Skeletal muscle satellite cell (primary cell): ENCODE results near the gene APOL1.
"Not testable (repeated sequence)": the region's sequence is repeated elsewhere in the genome, so short reads cannot be mapped to it uniquely, and the experiment has no call there.

ENCODE experiments used
- H3K27me3 ChIP-seq: 2 replicates; pipeline ENCODE4 v1.7.0; 2013; ENCODE audit warnings: low read length; ENCODE audit not compliant: control insufficient read depth, insufficient read depth
- H3K36me3 ChIP-seq: 2 replicates; pipeline ENCODE4 v1.7.0; 2013; ENCODE audit warnings: mild to moderate bottlenecking, control low read depth, low read length; ENCODE audit not compliant: insufficient read depth
- H3K4me1 ChIP-seq: 2 replicates; pipeline ENCODE4 v1.7.0; 2013; ENCODE audit warnings: low read length; ENCODE audit not compliant: control insufficient read depth, insufficient read depth
- H3K4me2 ChIP-seq: 2 replicates; pipeline ENCODE4 v1.7.0; 2013; ENCODE audit warnings: mild to moderate bottlenecking, low read length
- H3K4me3 ChIP-seq: 2 replicates; pipeline ENCODE4 v1.7.0; 2013; ENCODE audit warnings: low read length
- H3K9ac ChIP-seq: 2 replicates; pipeline ENCODE4 v1.7.0; 2013; ENCODE audit warnings: mild to moderate bottlenecking, low read depth, low read length, moderate library complexity
- H3K9me3 ChIP-seq: replicated peaks from 2 replicates; pipeline ENCODE4 v1.7.0; 2013; ENCODE audit warnings: mild to moderate bottlenecking, control low read depth, low read length

Gene APOL1

DNA sequence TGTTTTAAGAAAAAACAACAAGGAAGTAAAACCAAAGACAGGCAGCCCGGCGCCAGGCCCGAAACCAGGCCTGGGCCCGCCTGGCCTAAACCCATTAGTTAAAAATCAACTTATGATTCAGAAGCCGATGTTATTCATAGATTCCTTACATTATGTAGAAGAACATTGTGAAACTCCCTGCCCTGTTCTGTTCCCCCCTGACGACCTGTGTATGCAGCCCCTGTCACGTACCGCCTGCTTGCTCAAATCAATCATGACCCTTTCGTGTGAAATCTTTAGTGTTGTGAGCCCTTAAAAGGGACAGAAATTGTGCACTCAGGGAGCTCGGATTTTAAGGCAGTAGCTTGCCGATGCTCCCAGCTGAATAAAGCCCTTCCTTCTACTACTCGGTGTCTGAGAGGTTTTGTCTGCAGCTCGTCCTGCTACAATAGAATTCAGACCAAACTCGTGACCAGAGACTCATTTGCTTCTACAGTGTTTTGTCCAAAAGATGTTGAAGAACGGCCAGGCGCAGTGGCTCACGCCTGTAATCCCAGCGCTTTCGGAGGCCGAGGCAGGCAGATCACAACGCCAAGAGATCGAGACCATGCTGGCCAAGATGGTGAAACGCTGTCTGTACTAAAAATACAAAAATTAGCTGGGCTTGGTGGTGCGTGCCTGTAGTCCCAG is 2.5 kb upstream of the APOL1 start:
- H3K9me3 ChIP-seq, H3K27me3 ChIP-seq, H3K36me3 ChIP-seq, H3K4me3 ChIP-seq, H3K4me2 ChIP-seq, H3K9ac ChIP-seq: not testable (repeated sequence)
- H3K4me1 ChIP-seq, result peaks cover 20% of the 10 kb centered on the region

DNA sequence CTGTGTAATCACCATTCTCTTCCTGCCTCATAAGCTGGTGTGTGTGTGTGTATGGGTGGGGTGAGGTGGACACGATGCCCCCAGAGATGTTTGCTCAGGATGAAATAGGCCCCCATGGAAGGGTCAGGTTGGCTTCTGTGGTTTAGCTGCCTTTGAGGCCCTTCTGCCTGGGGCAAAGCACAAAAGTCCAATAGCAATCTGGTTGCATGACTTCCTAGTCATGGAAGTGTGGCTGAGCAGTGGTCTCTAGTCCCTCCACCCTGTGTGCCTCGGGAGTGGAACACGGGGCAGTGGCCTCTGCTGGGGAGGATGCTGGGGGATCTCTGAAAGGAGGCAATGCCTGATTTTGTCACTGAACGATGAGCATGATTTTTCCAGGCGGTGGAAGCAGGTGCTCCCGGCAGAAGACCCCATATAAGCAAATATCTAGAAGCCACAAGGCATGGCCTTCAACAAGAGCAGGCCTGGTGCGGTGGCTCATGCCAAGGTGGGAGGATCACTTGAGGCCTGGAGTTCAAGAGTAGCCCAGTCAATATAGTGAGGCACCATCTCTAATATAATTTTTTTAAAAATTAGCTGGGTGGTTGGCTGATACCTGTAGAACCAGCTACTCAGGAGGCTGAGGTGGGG is 839 bp upstream of the APOL1 start:
- H3K36me3 ChIP-seq, H3K9ac ChIP-seq, H3K4me2 ChIP-seq, H3K27me3 ChIP-seq, H3K4me3 ChIP-seq, H3K9me3 ChIP-seq: not testable (repeated sequence)
- peaks cover 20% of the 10 kb centered on the region for H3K4me1 ChIP-seq

DNA sequence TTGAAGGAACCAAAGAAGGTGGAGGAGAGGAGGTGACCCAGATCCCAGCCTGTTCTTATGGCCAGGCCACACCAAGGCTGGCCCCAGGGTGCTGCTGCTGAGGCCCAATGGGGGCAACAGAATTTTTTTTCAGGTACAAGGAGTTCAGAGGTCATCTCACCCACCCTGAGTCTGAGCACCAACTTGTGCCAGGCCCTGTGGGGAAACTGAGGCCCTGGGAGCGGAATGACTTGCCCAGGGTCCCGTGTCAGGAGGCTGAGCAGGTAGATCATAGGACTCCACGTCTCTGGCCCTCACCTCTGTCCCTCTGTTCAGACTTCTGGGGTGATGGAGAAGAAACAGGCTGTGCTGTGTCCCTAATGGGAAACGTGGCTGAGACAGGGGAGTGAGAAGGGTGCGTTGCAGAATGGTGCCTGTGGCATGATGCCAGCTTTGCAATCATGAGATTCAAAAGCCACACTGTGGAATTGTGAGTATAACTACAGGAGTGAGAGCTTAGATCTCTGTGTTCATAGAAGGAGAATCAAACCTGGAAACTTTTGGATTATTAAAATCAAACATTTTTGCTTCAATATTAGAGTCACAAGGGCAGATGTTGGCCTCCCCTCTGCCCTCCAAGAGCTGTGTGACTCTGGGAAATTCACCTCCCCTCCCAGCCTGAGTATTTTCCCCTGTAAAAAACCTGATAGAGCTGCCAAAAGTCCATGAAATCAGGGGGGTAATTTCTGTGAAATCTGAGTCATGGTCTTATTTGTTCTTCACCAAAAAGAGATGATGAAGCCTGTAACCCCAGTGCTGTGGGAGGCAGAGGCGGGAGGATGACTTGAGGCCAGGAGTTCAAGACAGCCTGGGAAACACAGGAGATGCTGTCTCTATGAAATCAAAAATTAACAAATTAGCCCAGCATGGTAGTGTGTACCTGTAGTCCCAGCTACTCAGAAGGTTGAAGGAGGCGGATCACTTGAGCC is 874 bp downstream of the APOL1 start:
- H3K4me3 ChIP-seq, result peak overlapping the region; percentile 51
- H3K27me3 ChIP-seq, result no peaks in the 10 kb centered on the region
- H3K36me3 ChIP-seq, result no peaks in the 10 kb centered on the region
- H3K9ac ChIP-seq, result peak overlapping the region; percentile 12
- H3K4me1 ChIP-seq, result peaks cover 20% of the 10 kb centered on the region
- peak overlapping the region; percentile 77 for H3K4me2 ChIP-seq
- H3K9me3 ChIP-seq, result no peaks in the 10 kb centered on the region

DNA sequence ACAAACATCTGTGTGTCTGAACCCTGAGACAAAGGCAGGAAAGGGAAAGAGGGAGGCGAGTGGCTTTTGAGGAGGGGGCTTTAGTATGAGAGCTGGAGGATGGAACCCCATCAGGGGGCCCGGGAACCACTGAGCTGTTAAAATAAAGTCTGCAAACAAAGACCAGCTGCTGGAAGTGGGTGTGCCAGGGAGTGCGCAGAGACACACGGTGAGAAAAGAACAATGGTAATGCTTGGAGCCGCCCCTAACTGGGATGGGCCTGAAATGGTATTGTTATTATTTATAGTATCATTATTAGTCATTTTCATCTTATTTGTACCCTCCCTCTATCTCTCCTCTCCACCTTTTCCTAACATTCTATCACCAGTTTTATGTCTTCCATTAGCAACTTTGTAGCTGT is 2.6 kb downstream of the APOL1 start:
- not testable (repeated sequence) for H3K36me3 ChIP-seq, H3K9ac ChIP-seq, H3K9me3 ChIP-seq, H3K4me3 ChIP-seq, H3K4me2 ChIP-seq, H3K27me3 ChIP-seq
- peaks cover 20% of the 10 kb centered on the region for H3K4me1 ChIP-seq

DNA sequence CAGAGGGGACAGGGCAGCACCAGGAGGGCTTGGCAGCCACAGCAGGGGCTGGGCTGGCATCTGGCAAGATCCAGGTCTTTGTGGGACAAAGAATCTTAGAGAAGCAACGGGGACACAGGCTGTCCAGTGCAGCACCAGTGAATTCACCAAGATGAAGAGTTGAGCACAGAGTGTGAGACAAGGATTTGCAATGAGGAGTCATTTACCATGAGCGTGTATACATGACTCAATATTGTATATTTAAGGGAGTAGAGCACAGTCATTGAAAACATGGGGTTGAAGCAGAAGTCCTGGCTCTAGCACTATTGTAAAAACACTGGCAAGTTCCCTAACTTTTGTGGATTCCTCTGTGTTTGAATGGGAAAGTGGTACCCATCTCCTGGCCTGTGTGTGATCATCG is 3.5 kb downstream of the APOL1 start:
- Histone ChIP-seq H3K4me1 (peaks cover 20% of the 10 kb centered on the region), H3K4me2 (no peak overlapping the region), H3K27me3 (no peaks in the 10 kb centered on the region), H3K4me3 (no peak overlapping the region), H3K9me3 (no peaks in the 10 kb centered on the region), H3K9ac (no peak overlapping the region), H3K36me3 (no peaks in the 10 kb centered on the region)

DNA sequence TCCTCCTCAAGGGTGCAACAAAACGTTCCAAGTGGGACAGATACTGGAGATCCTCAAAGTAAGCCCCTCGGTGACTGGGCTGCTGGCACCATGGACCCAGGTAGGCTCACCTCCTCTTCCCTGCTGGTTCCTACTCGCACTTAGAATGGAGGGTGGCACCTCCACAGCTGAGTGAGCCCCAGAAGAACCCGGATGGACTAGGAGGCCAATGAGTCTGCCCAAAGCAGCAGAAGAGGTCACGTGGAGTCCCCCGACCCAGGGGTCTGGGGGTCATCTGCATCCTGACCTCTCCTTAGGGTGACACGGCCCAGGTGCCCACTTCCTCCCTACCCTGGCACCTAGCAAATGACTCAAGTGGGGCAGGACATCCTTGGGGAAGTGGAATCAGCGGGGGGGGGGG is 4.4 kb downstream of the APOL1 start:
- no peaks in the 10 kb centered on the region for H3K9me3 ChIP-seq
- H3K27me3 ChIP-seq, result no peaks in the 10 kb centered on the region
- H3K4me1 ChIP-seq, result peaks cover 20% of the 10 kb centered on the region
- no peaks in the 10 kb centered on the region for H3K36me3 ChIP-seq
- H3K4me3 ChIP-seq, result no peak overlapping the region
- no peak overlapping the region for H3K9ac ChIP-seq
- H3K4me2 ChIP-seq, result no peak overlapping the region

DNA sequence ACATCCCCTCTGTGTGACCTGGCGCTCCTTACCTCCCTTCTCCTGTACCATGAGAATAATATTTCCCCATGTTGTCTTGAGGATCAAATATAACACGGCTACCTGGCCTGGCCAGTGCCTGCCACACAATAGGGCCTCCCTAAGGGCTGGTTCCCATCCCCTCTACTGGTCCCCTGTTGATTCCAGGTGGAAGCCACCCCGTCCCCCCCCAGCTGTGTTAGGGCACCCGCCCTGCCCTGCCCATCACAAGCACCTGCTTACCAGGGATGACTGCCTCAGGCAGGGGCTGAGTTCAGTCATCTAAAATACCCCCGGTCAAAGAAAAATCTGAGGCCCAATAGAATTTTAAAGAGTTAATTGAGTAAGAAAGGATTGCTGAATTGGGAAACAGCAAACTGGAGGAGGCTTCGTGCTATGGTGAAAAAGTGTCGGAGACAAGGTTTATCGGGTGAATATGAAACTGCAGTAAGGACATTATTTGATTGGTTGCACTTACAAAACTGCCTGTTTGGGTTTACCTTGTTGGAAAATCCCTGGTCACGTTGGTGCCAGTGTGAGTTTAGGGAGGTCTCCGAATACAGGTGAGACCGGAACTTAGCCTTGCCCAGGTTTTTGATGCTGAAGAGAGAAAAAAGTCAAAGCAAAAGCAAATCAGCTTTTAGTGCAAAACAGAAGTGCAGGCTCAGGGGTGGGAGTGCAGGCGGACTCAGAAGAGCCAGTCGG is 5.2 kb downstream of the APOL1 start:
- H3K9ac ChIP-seq, result no peak overlapping the region
- H3K9me3 ChIP-seq, result no peaks in the 10 kb centered on the region
- H3K4me3 ChIP-seq, result no peak overlapping the region
- no peaks in the 10 kb centered on the region for H3K27me3 ChIP-seq
- no peaks in the 10 kb centered on the region for H3K36me3 ChIP-seq
- H3K4me1 ChIP-seq, result peaks cover 13% of the 10 kb centered on the region
- H3K4me2 ChIP-seq, result no peak overlapping the region

DNA sequence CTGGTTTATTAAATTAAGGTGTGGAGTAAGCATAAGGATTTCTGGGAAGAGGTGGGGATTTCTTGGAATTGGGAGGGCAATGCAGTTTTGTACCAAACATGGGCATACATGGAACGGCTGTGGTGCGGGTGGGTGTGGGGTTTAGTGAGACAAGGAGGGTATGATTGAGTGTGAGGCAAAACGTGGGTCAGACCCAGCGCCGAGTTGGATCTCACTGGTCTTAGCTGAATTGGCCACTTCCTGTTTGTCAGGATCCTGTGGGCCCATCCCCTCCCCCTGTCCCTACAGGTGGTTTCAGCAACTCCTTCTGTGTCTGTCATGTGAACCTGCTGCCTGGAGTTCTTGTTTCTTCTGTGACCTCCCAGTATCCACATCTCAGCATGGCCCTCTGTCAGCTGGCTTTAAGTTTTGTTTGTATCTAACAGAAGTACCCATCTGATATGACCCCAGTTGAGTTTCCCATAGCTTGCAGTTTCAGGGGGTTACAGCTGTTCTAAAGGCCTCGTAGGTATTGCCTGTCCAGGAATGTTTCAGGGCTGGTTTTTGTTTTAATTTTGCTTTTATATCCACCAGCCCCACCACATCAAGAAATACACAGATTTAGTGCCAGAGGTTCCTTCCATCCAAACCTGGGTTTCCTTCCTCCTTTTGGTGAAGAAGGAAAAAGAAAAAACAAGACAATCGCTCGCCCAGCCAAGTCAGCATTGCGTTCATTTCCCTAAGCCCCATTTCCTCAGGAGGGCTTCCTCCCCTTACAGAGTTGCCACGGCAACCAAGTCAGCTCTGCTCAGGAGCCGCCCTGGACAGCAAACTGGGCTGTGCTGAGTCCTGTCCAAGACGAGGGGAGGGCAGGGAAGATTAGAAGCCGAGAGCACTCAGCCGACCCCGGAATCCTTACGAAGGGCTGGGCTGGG is 6.0 kb downstream of the APOL1 start:
- Histone ChIP-seq H3K9me3 (no peaks in the 10 kb centered on the region), H3K36me3 (no peaks in the 10 kb centered on the region), H3K4me3 (no peak overlapping the region), H3K4me2 (no peak overlapping the region), H3K27me3 (no peaks in the 10 kb centered on the region), H3K4me1 (peaks cover 9% of the 10 kb centered on the region), H3K9ac (no peak overlapping the region)

DNA sequence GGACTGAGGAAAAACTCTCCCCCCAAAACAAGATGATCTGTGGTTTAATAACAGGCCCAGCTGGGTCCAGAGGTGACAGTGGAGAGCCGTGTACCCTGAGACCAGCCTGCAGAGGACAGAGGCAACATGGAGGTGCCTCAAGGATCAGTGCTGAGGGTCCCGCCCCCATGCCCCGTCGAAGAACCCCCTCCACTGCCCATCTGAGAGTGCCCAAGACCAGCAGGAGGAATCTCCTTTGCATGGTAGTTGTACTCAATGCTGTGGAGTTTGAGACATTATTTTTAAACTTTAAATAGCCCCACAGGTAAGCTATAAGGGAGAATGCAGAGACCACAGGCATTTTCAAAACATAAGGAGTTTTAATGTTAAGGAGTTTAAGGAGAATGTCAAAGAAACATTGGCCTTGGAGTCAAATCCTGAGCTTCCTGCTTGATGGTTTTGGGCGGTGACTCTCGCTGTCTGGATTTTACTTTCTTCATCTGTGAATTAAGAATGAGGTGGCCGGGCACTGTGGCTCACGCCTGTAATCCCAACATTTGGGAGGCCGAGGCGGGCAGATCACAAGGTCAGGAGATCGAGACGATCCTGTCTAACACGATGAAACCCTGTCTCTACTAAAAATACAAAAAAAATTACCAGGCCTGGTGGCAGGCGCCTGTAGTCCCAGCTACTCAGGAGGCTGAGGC is 6.8 kb downstream of the APOL1 start:
- H3K9me3 ChIP-seq, result no peaks in the 10 kb centered on the region
- H3K36me3 ChIP-seq, result no peaks in the 10 kb centered on the region
- no peak overlapping the region for H3K9ac ChIP-seq
- peaks cover 8% of the 10 kb centered on the region for H3K4me1 ChIP-seq
- no peak overlapping the region for H3K4me2 ChIP-seq
- no peaks in the 10 kb centered on the region for H3K27me3 ChIP-seq
- H3K4me3 ChIP-seq, result no peak overlapping the region

DNA sequence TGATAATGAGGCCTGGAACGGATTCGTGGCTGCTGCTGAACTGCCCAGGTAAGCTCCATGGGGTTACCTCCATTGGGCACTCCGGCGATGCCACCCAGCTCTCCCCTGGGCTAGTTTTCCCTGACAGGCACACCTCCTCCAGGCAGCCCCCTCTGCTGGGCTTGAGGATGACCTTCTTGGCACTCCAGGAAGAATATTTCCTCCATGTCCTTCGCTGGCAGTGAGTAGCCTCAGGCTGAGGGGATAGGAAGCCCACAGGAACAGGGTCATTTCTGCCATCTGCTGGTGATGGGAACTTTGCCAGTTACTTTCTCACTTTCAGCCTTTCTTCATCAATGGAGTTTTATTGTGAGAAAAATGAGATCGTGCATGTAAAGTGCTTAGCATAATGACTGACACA is 8.7 kb downstream of the APOL1 start:
- not testable (repeated sequence) for H3K4me2 ChIP-seq, H3K27me3 ChIP-seq, H3K9ac ChIP-seq, H3K36me3 ChIP-seq, H3K4me3 ChIP-seq, H3K9me3 ChIP-seq, H3K4me1 ChIP-seq
